Common myeloid progenitor, CD34-positive (primary cell): ENCODE measurements around the gene PDZD4.
A peak's percentile ranks its signal among the peaks of the same experiment; 100 is the strongest.

Experiments
- CTCF ChIA-PET: fragments of 350-600 bp; sonication (Branson Sonifier 250); formaldehyde crosslinking; loops from one replicate; lab custom pipeline; 2021; ENCODE audit warnings: antibody characterized with exemption; lab: Charles Lee
- POLR2A ChIA-PET: fragments of 350-600 bp; sonication (Branson Sonifier 250); formaldehyde crosslinking; loops from one replicate; lab custom pipeline; 2021; ENCODE audit warnings: antibody characterized with exemption; lab: Charles Lee
- DNase-seq, 3 donors: peaks; one replicate each; pipeline versions ENCODE4 v3.0.0 to v3.0.0-alpha.2; 2013
- H3K27ac ChIP-seq, 2 experiments: 1 replicate in 1 of 2; 2 replicates in 1 of 2; pipeline ENCODE4 v1.7.0; 2013; ENCODE audit warnings: inconsistent platforms in 2 of 2, low read length in 2 of 2, mild to moderate bottlenecking in 2 of 2, low read depth in 1 of 2, moderate library complexity in 1 of 2; ENCODE audit not compliant: severe bottlenecking in 2 of 2, insufficient read depth in 1 of 2, poor library complexity in 1 of 2
- H3K27me3 ChIP-seq, 5 experiments: replicated peaks in 2 of 5; 1 replicate in 3 of 5; 2 replicates in 2 of 5; pipeline versions ENCODE4 v1.6.1 to v1.7.0; 2013; ENCODE audit warnings: low read length in 4 of 5, mild to moderate bottlenecking in 2 of 5, moderate library complexity in 2 of 5, inconsistent platforms in 1 of 5; ENCODE audit not compliant: insufficient read depth in 5 of 5, control insufficient read depth in 4 of 5
- H3K36me3 ChIP-seq, 4 experiments: 1 replicate in 2 of 4; 2 replicates in 2 of 4; pipeline versions ENCODE4 v1.6.1 to v1.7.0; 2013; ENCODE audit warnings: low read length in 3 of 4, control low read depth in 1 of 4, mild to moderate bottlenecking in 1 of 4; ENCODE audit not compliant: control insufficient read depth in 4 of 4, insufficient read depth in 4 of 4
- H3K4me1 ChIP-seq, 4 experiments: 1 replicate in 3 of 4; 2 replicates in 1 of 4; pipeline versions ENCODE4 v1.6.1 to v1.7.1; 2013; ENCODE audit warnings: low read length in 3 of 4, mild to moderate bottlenecking in 3 of 4, control low read depth in 1 of 4, inconsistent platforms in 1 of 4, moderate library complexity in 1 of 4; ENCODE audit not compliant: control insufficient read depth in 4 of 4, insufficient read depth in 4 of 4; ENCODE audit errors: control extremely low read depth in 1 of 4
- H3K4me3 ChIP-seq, 7 experiments: 1 replicate in 4 of 7; 2 replicates in 3 of 7; pipeline versions ENCODE4 v1.5.1 to v1.7.0; 2013; ENCODE audit warnings: mild to moderate bottlenecking in 7 of 7, low read length in 6 of 7, moderate library complexity in 6 of 7, inconsistent platforms in 2 of 7, low read depth in 2 of 7, control low read depth in 1 of 7; ENCODE audit not compliant: insufficient read depth in 4 of 7, control insufficient read depth in 1 of 7; ENCODE audit errors: extremely low read depth in 1 of 7
- H3K9me3 ChIP-seq, 5 experiments: 1 replicate in 4 of 5; 2 replicates in 1 of 5; pipeline versions ENCODE4 v1.6.1 to v1.7.1; 2013; ENCODE audit warnings: low read length in 4 of 5, mild to moderate bottlenecking in 2 of 5, inconsistent platforms in 1 of 5, low read depth in 1 of 5, moderate library complexity in 1 of 5; ENCODE audit not compliant: control insufficient read depth in 4 of 5, insufficient read depth in 2 of 5; ENCODE audit errors: control extremely low read depth in 1 of 5
- WGBS: methylation state at CpG from one replicate; pipeline ENCODE4 v1.1.5; 2013; ENCODE audit not compliant: insufficient coverage; 5-methylcytosine and 5-hydroxymethylcytosine counted together

Gene PDZD4

GRCh38 chrX:153763989-153764755 lies 66.2 kb downstream of the PDZD4 start, which contains the start of gene PLXNB3:
Gene PLXNB3, plus strand, starts transcription at chrX:153764249. Its CDS starts 1,287 bp downstream, at chrX:153765536.
- H3K27ac ChIP-seq, result peak within 1 kb of the TSS in 1 of 2 experiments; percentile 49
- peak; percentile 44 to 66 (median 61) for DNase-seq
- H3K4me1 ChIP-seq, result peaks cover 0 to 33% (median 25%) of the 10 kb centered on the region in 4 experiments
- H3K4me3 ChIP-seq, result no peak within 1 kb of the TSS
- H3K27me3 ChIP-seq, result peaks cover 0 to 3% (median 0%) of the 10 kb centered on the region in 5 experiments
- ChIA-PET POLR2A (no interaction called here), CTCF (interaction anchor here (0.7 to 2.4 kb wide), 7 partner anchors 28 to 188 kb away, joined by 3 to 11 read pairs (median 3); partner anchors contain the start of gene ARHGAP4)
- 39% methylated on average over 23 of the region's 26 CpGs for WGBS
- no peaks in the 10 kb centered on the region for H3K9me3 ChIP-seq
- no peaks in the 10 kb centered on the region for H3K36me3 ChIP-seq

GRCh38 chrX:153763298-153763932 lies 66.9 kb downstream of the PDZD4 start:
- DNase-seq, result no peak
- Histone ChIP-seq H3K27me3 (peaks cover 0 to 3% (median 0%) of the 10 kb centered on the region in 5 experiments), H3K9me3 (no peaks in the 10 kb centered on the region), H3K4me3 (no peak overlapping the region), H3K4me1 (peaks cover 0 to 32% (median 23%) of the 10 kb centered on the region in 4 experiments), H3K36me3 (no peaks in the 10 kb centered on the region), H3K27ac (no peak overlapping the region)
- ChIA-PET POLR2A (no interaction called here), CTCF (interaction anchor here (0.7 to 2.4 kb wide), 10 partner anchors 27 to 203 kb away, joined by 3 to 11 read pairs (median 3); partner anchors contain the start of gene ARHGAP4)
- WGBS, result 86% methylated on average over 10 of the region's 18 CpGs

- CTCF ChIA-PET, result interaction anchor here (0.7 to 2.4 kb wide), 8 partner anchors 27 to 204 kb away, joined by 3 to 11 read pairs (median 4); no protein-coding TSS in a partner anchor
- POLR2A ChIA-PET, result no interaction called here
These were observed 67.6 kb downstream of the PDZD4 start for GRCh38 chrX:153762626-153763173.

GRCh38 chrX:153761863-153762262 lies 68.5 kb downstream of the PDZD4 start:
- no peak overlapping the region for H3K4me3 ChIP-seq
- DNase-seq, result no peak
- H3K27ac ChIP-seq, result no peak overlapping the region
- peaks cover 0 to 7% (median 0%) of the 10 kb centered on the region in 5 experiments for H3K27me3 ChIP-seq
- peaks cover 0 to 3% (median 0%) of the 10 kb centered on the region in 5 experiments for H3K9me3 ChIP-seq
- no peaks in the 10 kb centered on the region for H3K36me3 ChIP-seq
- CTCF ChIA-PET, result interaction anchor here (1.0 kb wide), 1 partner anchor 30 kb away, joined by 4 read pairs; no protein-coding TSS in a partner anchor
- H3K4me1 ChIP-seq, result peaks cover 0 to 26% (median 19%) of the 10 kb centered on the region in 4 experiments
- POLR2A ChIA-PET, result no interaction called here
- 87% methylated on average over 11 of the region's 15 CpGs for WGBS

More at GRCh38 chrX:153762626-153763173, 67.6 kb downstream of the PDZD4 start:
- Histone ChIP-seq H3K4me3 (no peak overlapping the region), H3K36me3 (no peaks in the 10 kb centered on the region), H3K27me3 (peaks cover 0 to 5% (median 0%) of the 10 kb centered on the region in 5 experiments), H3K9me3 (peaks cover 0 to 1% (median 0%) of the 10 kb centered on the region in 5 experiments), H3K27ac (no peak overlapping the region), H3K4me1 (peaks cover 0 to 27% (median 21%) of the 10 kb centered on the region in 4 experiments)
- no peak for DNase-seq
- 94% methylated on average over 9 of the region's 14 CpGs for WGBS

- CTCF ChIA-PET, result interaction anchor here (1.3 to 2.2 kb wide), 2 partner anchors 28 to 195 kb away, joined by 3 to 6 read pairs; no protein-coding TSS in a partner anchor
These were observed 75.2 kb downstream of the PDZD4 start for GRCh38 chrX:153755136-153755535.

More at GRCh38 chrX:153755136-153755535, 75.2 kb downstream of the PDZD4 start:
- Histone ChIP-seq H3K9me3 (peaks cover 0 to 6% (median 0%) of the 10 kb centered on the region in 5 experiments), H3K27me3 (peaks cover 0 to 3% (median 0%) of the 10 kb centered on the region in 5 experiments), H3K27ac (no peak overlapping the region), H3K36me3 (no peaks in the 10 kb centered on the region), H3K4me3 (no peak overlapping the region), H3K4me1 (peaks cover 0 to 3% (median 0%) of the 10 kb centered on the region in 4 experiments)
- WGBS, result no CpG with 5 or more reads among the region's 1 CpG
- DNase-seq, result peak in 2 of 3 donors; percentile 15 to 21
- POLR2A ChIA-PET, result interaction anchor here (0.6 kb wide), 1 partner anchor 19 kb away, joined by 4 read pairs; no protein-coding TSS in a partner anchor
